Measurements from ENCODE around the gene SPO11. TPM values are rescaled to one million over a fixed set of nuclear protein-coding genes. Genes with fewer than 3 reads are reported as not detected.

Gene SPO11
- total RNA-seq, 1 experiment from 2014 or later = not detected

- no peak overlapping the region for H3K27ac ChIP-seq
- ChIA-PET CTCF (no interaction called here), POLR2A (ENCODE audit: unreplicated experiment) (no interaction called here)
- H3F3A ChIP-seq (ENCODE audit: insufficient read depth, low read depth) = no peaks in the 10 kb centered on the region
- intact Hi-C loops (cut with micrococcal nuclease; ENCODE audit: unreplicated experiment) = no loop called here
- H4K20me1 ChIP-seq (ENCODE audit: insufficient read depth) = no peaks in the 10 kb centered on the region
- no peaks in the 10 kb centered on the region for H3K36me3 ChIP-seq (ENCODE audit: low read depth)
- DNase-seq = no peak
- H3K4me3 ChIP-seq = no peak overlapping the region
- no peak overlapping the region for H2AFZ ChIP-seq
- H3K27me3 ChIP-seq (ENCODE audit: insufficient read depth, low read depth) = peaks cover 35% of the 10 kb centered on the region
- TF ChIP-seq CTCF (conservative IDR thresholded peaks at IDR 0.05) (no peak), EZH2 (IDR thresholded peaks at IDR 0.05; ENCODE audit: low read depth) (no peak)
- H3K4me1 ChIP-seq (replicated peaks; ENCODE audit: insufficient read depth) = no peaks in the 10 kb centered on the region
- H3K79me2 ChIP-seq (ENCODE audit: low read depth) = no peaks in the 10 kb centered on the region
- no peak overlapping the region for H3K4me2 ChIP-seq
- no peaks in the 10 kb centered on the region for H3K9me3 ChIP-seq (ENCODE audit: insufficient read depth, low read depth)
- no peaks in the 10 kb centered on the region for H3K9me2 ChIP-seq (ENCODE audit: insufficient read depth)
- BruUV-seq (replicated peaks) = no TSS peak
These were observed 46.8 kb upstream of the SPO11 start for GRCh38 chr20:57282670-57283361.

- BruUV-seq (replicated peaks) = no TSS peak
- Histone ChIP-seq H2AFZ (no peak overlapping the region), H3K4me1 (replicated peaks; ENCODE audit: insufficient read depth) (no peaks in the 10 kb centered on the region), H3K79me2 (ENCODE audit: low read depth) (no peaks in the 10 kb centered on the region), H3K4me2 (no peak overlapping the region), H3K4me3 (no peak overlapping the region), H3K36me3 (ENCODE audit: low read depth) (no peaks in the 10 kb centered on the region), H3K27me3 (ENCODE audit: insufficient read depth, low read depth) (peaks cover 45% of the 10 kb centered on the region), H4K20me1 (ENCODE audit: insufficient read depth) (no peaks in the 10 kb centered on the region), H3K9me3 (ENCODE audit: insufficient read depth, low read depth) (no peaks in the 10 kb centered on the region), H3F3A (ENCODE audit: insufficient read depth, low read depth) (no peaks in the 10 kb centered on the region), H3K27ac (no peak overlapping the region), H3K9me2 (ENCODE audit: insufficient read depth) (no peaks in the 10 kb centered on the region)
- ChIA-PET POLR2A (ENCODE audit: unreplicated experiment) (interaction anchor here (0.7 kb wide), 1 partner anchor 22 kb away, joined by 7 read pairs; no protein-coding TSS in a partner anchor), CTCF (no interaction called here)
- no peak for DNase-seq
- intact Hi-C loops (cut with micrococcal nuclease; ENCODE audit: unreplicated experiment) = no loop called here
- no peak for TF ChIP-seq CTCF (conservative IDR thresholded peaks at IDR 0.05)
- no peak for TF ChIP-seq EZH2 (IDR thresholded peaks at IDR 0.05; ENCODE audit: low read depth)
These were observed 45.7 kb upstream of the SPO11 start for GRCh38 chr20:57283860-57284259.

GRCh38 chr20:57287007-57287880 is 42.4 kb upstream of the SPO11 start:
- no TSS peak for BruUV-seq (replicated peaks)
- Histone ChIP-seq H3K4me2 (no peak overlapping the region), H3K4me1 (replicated peaks; ENCODE audit: insufficient read depth) (no peaks in the 10 kb centered on the region), H3K27me3 (ENCODE audit: insufficient read depth, low read depth) (peaks cover 73% of the 10 kb centered on the region), H4K20me1 (ENCODE audit: insufficient read depth) (no peaks in the 10 kb centered on the region), H3K27ac (no peak overlapping the region), H3K9me3 (ENCODE audit: insufficient read depth, low read depth) (no peaks in the 10 kb centered on the region), H3K79me2 (ENCODE audit: low read depth) (no peaks in the 10 kb centered on the region), H3F3A (ENCODE audit: insufficient read depth, low read depth) (no peaks in the 10 kb centered on the region), H3K36me3 (ENCODE audit: low read depth) (no peaks in the 10 kb centered on the region), H3K9me2 (ENCODE audit: insufficient read depth) (no peaks in the 10 kb centered on the region), H2AFZ (no peak overlapping the region), H3K4me3 (no peak overlapping the region)
- DNase-seq = no peak
- POLR2A ChIA-PET (ENCODE audit: unreplicated experiment) = no interaction called here
- TF ChIP-seq EZH2 (IDR thresholded peaks at IDR 0.05; ENCODE audit: low read depth) (no peak), CTCF (conservative IDR thresholded peaks at IDR 0.05) (no peak)
- CTCF ChIA-PET = no interaction called here
- intact Hi-C loops (cut with micrococcal nuclease; ENCODE audit: unreplicated experiment) = no loop called here
